Colon (tissue), 2 donors: ENCODE results near the gene LPIN1.

Source experiments
- FAIRE-seq: peaks from 2 replicates; lab custom pipeline; 2012; peaks lifted over from hg19 to GRCh38; lab: Jason Lieb, UNC
- donor health status: control.
- donor health status: control.

The LPIN1 gene

GRCh38 chr2:11867926-11868325, 121.5 kb downstream of the LPIN1 start:
- FAIRE-seq = no peak

- no peak for FAIRE-seq
Observed at GRCh38 chr2:11869391-11869991, 123.1 kb downstream of the LPIN1 start.

DNA sequence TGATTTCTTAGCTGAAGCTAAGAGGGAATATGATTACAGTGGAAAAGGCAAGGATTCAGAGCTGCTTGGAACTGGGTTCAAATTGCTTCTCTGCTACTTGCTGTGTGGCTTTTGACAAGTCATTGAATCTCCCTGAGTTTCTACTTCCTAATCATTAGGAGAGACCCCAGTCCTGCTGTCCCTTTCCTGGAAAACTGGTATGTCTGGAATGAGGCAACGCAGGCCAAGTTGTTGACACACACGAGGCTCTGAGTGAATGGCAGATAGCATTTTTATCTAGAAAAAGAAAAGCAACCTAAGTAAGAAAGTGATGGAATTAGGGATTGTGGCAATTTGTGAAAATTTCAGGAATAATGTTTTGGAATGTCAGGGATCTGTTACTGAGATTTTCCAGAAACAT, 123.6 kb downstream of the LPIN1 start:
- FAIRE-seq = no peak

DNA sequence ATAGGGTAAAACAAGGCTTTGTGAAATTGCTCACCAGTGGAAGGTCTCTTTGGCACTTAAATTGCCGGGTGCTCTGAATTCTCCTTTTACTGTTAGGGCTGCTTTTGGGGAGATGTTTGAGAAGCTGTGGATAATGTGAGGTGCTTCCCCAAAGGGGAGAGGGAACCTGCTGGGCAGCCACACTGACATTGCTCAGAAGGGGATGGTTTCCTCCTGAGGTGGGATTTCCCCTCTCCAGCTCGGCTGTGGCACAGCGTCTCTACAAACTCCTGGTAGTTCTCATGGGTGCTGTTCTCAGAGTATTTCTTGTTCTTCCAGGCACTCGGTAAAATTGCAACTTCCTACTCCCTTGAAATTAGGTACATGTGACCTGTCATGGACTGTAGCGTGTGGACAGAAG, 124.2 kb downstream of the LPIN1 start:
- FAIRE-seq = no peak

GRCh38 chr2:11871421-11871820, 125.0 kb downstream of the LPIN1 start:
- FAIRE-seq = no peak

GRCh38 chr2:11872247-11872947, 126.0 kb downstream of the LPIN1 start:
- no peak for FAIRE-seq

- no peak for FAIRE-seq
Observed at GRCh38 chr2:11872948-11873269, 126.5 kb downstream of the LPIN1 start.

- no peak for FAIRE-seq
Observed at GRCh38 chr2:11873356-11874154, 127.1 kb downstream of the LPIN1 start.

GRCh38 chr2:11874861-11875260, 128.4 kb downstream of the LPIN1 start:
- FAIRE-seq = no peak

GRCh38 chr2:11875481-11875880, 129.0 kb downstream of the LPIN1 start:
- FAIRE-seq = no peak

GRCh38 chr2:11876436-11876835, 130.0 kb downstream of the LPIN1 start:
- FAIRE-seq = no peak

DNA sequence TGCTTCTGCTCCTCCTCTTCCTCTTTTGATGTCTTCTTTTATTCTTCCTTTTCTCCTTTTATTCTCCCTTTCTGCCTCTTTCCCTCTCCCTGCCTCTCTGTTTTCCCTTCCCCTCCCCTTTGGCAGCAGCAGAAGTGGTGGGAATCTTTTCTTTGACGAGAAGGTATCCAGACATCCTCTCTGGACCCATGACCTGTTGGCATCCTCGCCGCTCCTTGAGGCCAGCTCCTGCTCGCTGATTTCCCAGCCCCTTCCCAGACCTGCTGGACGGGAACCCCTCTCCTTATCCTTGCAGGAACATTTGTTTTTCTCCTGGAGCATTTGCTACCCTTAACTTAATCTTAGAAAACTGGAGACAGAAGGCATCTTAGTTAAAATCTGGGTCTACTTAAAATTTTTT, 130.5 kb downstream of the LPIN1 start:
- FAIRE-seq = no peak
